Measurements from ENCODE around the gene VWA8.
"Not testable (repeated sequence)": the region's sequence is repeated elsewhere in the genome, so short reads cannot be mapped to it uniquely, and the experiment has no call there.

The VWA8 gene

GRCh38 chr13:41883147-41883546 is 77.8 kb downstream of the VWA8 start:
- H3K4me3 ChIP-seq (ENCODE audit: low read depth, low read length): no peak overlapping the region
- TF ChIP-seq MAX (IDR thresholded peaks at IDR 0.05; ENCODE audit: low read depth, low read length) (no peak), CTCF (IDR thresholded peaks at IDR 0.05; ENCODE audit: low read depth, low read length) (no peak), MYC (IDR thresholded peaks at IDR 0.05; ENCODE audit: low read depth, low read length) (no peak), POLR2A (IDR thresholded peaks at IDR 0.05; ENCODE audit: extremely low read depth, insufficient read length) (no peak)

GRCh38 chr13:41881890-41882289 is 79.0 kb downstream of the VWA8 start:
- not testable (repeated sequence) for H3K4me3 ChIP-seq (ENCODE audit: low read depth, low read length); DNase-seq (ENCODE audit: low read depth)

More at GRCh38 chr13:41883147-41883546, 77.8 kb downstream of the VWA8 start:
- DNase-seq (ENCODE audit: low read depth): no peak

GRCh38 chr13:41880966-41881365 is 79.9 kb downstream of the VWA8 start:
- no peak overlapping the region for H3K4me3 ChIP-seq (ENCODE audit: low read depth, low read length)
- no peak for DNase-seq (ENCODE audit: low read depth)
- TF ChIP-seq CTCF (IDR thresholded peaks at IDR 0.05; ENCODE audit: low read depth, low read length) (no peak), MAX (IDR thresholded peaks at IDR 0.05; ENCODE audit: low read depth, low read length) (no peak), MYC (IDR thresholded peaks at IDR 0.05; ENCODE audit: low read depth, low read length) (no peak), POLR2A (IDR thresholded peaks at IDR 0.05; ENCODE audit: extremely low read depth, insufficient read length) (no peak)

- H3K4me3 ChIP-seq (ENCODE audit: low read depth, low read length): no peak overlapping the region
- peak; percentile 88 for DNase-seq (ENCODE audit: low read depth)
These were observed 96.3 kb downstream of the VWA8 start for GRCh38 chr13:41864658-41865057.

GRCh38 chr13:41862659-41863058 is 98.2 kb downstream of the VWA8 start:
- DNase-seq (ENCODE audit: low read depth); H3K4me3 ChIP-seq (ENCODE audit: low read depth, low read length): not testable (repeated sequence)

More at GRCh38 chr13:41864658-41865057, 96.3 kb downstream of the VWA8 start:
- no peak for TF ChIP-seq POLR2A (IDR thresholded peaks at IDR 0.05; ENCODE audit: extremely low read depth, insufficient read length)

GRCh38 chr13:41859565-41859964 is 101.3 kb downstream of the VWA8 start:
- H3K4me3 ChIP-seq (ENCODE audit: low read depth, low read length): no peak overlapping the region
- TF ChIP-seq MAX (IDR thresholded peaks at IDR 0.05; ENCODE audit: low read depth, low read length) (no peak), POLR2A (IDR thresholded peaks at IDR 0.05; ENCODE audit: extremely low read depth, insufficient read length) (no peak), MYC (IDR thresholded peaks at IDR 0.05; ENCODE audit: low read depth, low read length) (no peak), CTCF (IDR thresholded peaks at IDR 0.05; ENCODE audit: low read depth, low read length) (no peak)
- no peak for DNase-seq (ENCODE audit: low read depth)

GRCh38 chr13:41858780-41859179 is 102.1 kb downstream of the VWA8 start:
- no peak overlapping the region for H3K4me3 ChIP-seq (ENCODE audit: low read depth, low read length)
- DNase-seq (ENCODE audit: low read depth): no peak
- TF ChIP-seq POLR2A (IDR thresholded peaks at IDR 0.05; ENCODE audit: extremely low read depth, insufficient read length) (no peak), MAX (IDR thresholded peaks at IDR 0.05; ENCODE audit: low read depth, low read length) (no peak), MYC (IDR thresholded peaks at IDR 0.05; ENCODE audit: low read depth, low read length) (no peak), CTCF (IDR thresholded peaks at IDR 0.05; ENCODE audit: low read depth, low read length) (no peak)

Data from NB4 (cell line).